ENCODE results near the gene SOX10. TPM values are rescaled to one million over a fixed set of nuclear protein-coding genes. Genes with fewer than 3 reads are reported as not detected.

SOX10 gene
- total RNA-seq, 2 experiments from 2014 or later = not detected

DNA sequence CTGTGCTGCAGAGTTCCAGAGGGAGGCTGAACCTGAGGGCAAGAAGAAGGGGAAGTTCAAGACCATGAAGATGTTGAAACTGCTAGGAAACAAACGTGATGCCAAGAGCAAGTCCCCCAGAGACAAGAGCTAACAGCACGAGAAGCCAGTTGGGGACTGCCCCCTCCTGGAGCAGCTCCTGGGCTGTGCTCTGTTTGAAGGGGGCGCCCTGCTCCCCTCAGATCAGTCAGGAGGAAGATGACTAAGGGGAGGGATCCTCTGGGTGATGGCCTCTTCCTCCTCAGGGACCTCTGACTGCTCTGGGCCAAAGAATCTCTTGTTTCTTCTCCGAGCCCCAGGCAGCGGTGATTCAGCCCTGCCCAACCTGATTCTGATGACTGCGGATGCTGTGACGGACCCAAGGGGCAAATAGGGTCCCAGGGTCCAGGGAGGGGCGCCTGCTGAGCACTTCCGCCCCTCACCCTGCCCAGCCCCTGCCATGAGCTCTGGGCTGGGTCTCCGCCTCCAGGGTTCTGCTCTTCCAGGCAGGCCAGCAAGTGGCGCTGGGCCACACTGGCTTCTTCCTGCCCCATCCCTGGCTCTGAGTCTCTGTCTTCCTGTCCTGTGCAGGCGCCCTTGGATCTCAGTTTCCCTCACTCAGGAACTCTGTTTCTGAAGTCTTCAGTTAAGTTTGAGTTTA is 43.5 kb downstream of the SOX10 start:
- H3K9me2 ChIP-seq (ENCODE audit: insufficient read depth, low read length) = no peaks in the 10 kb centered on the region
- H2AFZ ChIP-seq (ENCODE audit: low read length) = no peak overlapping the region
- ChIA-PET CTCF (ENCODE audit: unreplicated experiment) (no interaction called here), POLR2A (no interaction called here)
- H3K4me2 ChIP-seq (ENCODE audit: low read length) = no peak overlapping the region
- H3K4me3 ChIP-seq (ENCODE audit: low read depth, low read length, poor library complexity, severe bottlenecking) = no peak overlapping the region
- H3K9me3 ChIP-seq (ENCODE audit: low read length) = no peaks in the 10 kb centered on the region
- TF ChIP-seq EZH2phosphoT487 (IDR thresholded peaks at IDR 0.05; ENCODE audit: borderline replicate concordance, low read depth, low read length) (no peak), CTCF (conservative IDR thresholded peaks at IDR 0.05; ENCODE audit: low read length) (no peak)
- H3K36me3 ChIP-seq (ENCODE audit: insufficient read depth, low read length) = peaks cover 4% of the 10 kb centered on the region; the same call in 1 of the 2 replicates
- no peak for DNase-seq (ENCODE audit: low spot score)
- no peak overlapping the region for H3K27ac ChIP-seq (ENCODE audit: low read depth, low read length, poor library complexity, severe bottlenecking)
- no peaks in the 10 kb centered on the region for H4K20me1 ChIP-seq (ENCODE audit: insufficient read depth, low read length)
- no TSS peak for BruUV-seq (replicated peaks)
- H3K79me2 ChIP-seq (ENCODE audit: insufficient read depth, low read depth, low read length) = no peaks in the 10 kb centered on the region
- intact Hi-C loops (cut with micrococcal nuclease; ENCODE audit: unreplicated experiment) = no loop called here
- no peaks in the 10 kb centered on the region for H3K4me1 ChIP-seq (ENCODE audit: insufficient read depth, low read length, poor library complexity, severe bottlenecking)

- Histone ChIP-seq H3K9me2 (ENCODE audit: insufficient read depth, low read length) (no peaks in the 10 kb centered on the region), H3K4me3 (ENCODE audit: low read depth, low read length, poor library complexity, severe bottlenecking) (no peak overlapping the region), H3K27ac (ENCODE audit: low read depth, low read length, poor library complexity, severe bottlenecking) (no peak overlapping the region), H3K4me2 (ENCODE audit: low read length) (no peak overlapping the region), H3K4me1 (ENCODE audit: insufficient read depth, low read length, poor library complexity, severe bottlenecking) (peaks cover 32% of the 10 kb centered on the region), H3K36me3 (ENCODE audit: insufficient read depth, low read length) (peaks cover 4% of the 10 kb centered on the region; the same call in 1 of the 2 replicates), H3K9me3 (ENCODE audit: low read length) (no peaks in the 10 kb centered on the region), H2AFZ (ENCODE audit: low read length) (no peak overlapping the region), H3K79me2 (ENCODE audit: insufficient read depth, low read depth, low read length) (no peaks in the 10 kb centered on the region), H4K20me1 (ENCODE audit: insufficient read depth, low read length) (no peaks in the 10 kb centered on the region)
- DNase-seq (ENCODE audit: low spot score) = peak; percentile 89
- BruUV-seq (replicated peaks) = no TSS peak
- CTCF ChIA-PET (ENCODE audit: unreplicated experiment) = interaction anchor here (0.5 to 0.9 kb wide), 4 partner anchors 20 to 573 kb away, joined by 3 to 14 read pairs (median 4); partner anchors contain the start of genes C22orf23, MICALL1 and POLR2F
- intact Hi-C loops (cut with micrococcal nuclease; ENCODE audit: unreplicated experiment) = loop anchor here (1.0 kb wide), 2 partner anchors 28 to 117 kb away; partner anchors contain the start of gene MICALL1
- POLR2A ChIA-PET = interaction anchor here (0.5 to 0.7 kb wide), 2 partner anchors 14 to 80 kb away, joined by 3 read pairs; no protein-coding TSS in a partner anchor
- TF ChIP-seq CTCF (conservative IDR thresholded peaks at IDR 0.05; ENCODE audit: low read length) (peak; percentile 94), EZH2phosphoT487 (IDR thresholded peaks at IDR 0.05; ENCODE audit: borderline replicate concordance, low read depth, low read length) (no peak)
Measured at GRCh38 chr22:37933711-37934376, 50.5 kb downstream of the SOX10 start.

Measured in OCI-LY7 (cell line).